T-helper 9 cell (primary cell): ENCODE measurements around the gene FBXO42.
A peak's percentile ranks its signal among the peaks of the same experiment; 100 is the strongest.
"Not testable (repeated sequence)": the region's sequence is repeated elsewhere in the genome, so short reads cannot be mapped to it uniquely, and the experiment has no call there.

ENCODE experiments used
- DNase-seq: peaks from one replicate; pipeline ENCODE4 v3.0.0-alpha.2; 2020

The FBXO42 gene

GRCh38 chr1:16215882-16216753 lies 136.2 kb downstream of the FBXO42 start:
- DNase-seq = peak; percentile 49

GRCh38 chr1:16215240-16215639 lies 137.0 kb downstream of the FBXO42 start:
- not testable (repeated sequence) for DNase-seq

DNA sequence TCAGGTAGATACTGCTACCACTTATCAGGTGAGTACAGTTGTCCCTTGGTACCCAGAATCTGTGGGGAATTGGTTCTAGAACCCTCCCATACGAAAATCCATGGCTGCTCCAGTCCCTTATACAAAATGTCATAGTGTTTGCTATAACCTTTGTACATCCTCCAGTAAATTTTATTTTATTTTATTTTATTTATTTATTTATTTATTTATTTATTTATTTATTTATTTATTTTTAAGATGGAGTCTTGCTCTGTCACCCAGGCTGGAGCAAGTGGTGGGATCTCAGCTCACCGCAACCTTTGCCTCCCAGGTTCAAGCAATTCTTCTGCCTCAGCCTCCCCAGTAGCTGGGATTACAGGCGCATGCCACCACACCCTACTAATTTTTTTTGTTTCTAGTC lies 138.7 kb downstream of the FBXO42 start:
- DNase-seq = not testable (repeated sequence)

DNA sequence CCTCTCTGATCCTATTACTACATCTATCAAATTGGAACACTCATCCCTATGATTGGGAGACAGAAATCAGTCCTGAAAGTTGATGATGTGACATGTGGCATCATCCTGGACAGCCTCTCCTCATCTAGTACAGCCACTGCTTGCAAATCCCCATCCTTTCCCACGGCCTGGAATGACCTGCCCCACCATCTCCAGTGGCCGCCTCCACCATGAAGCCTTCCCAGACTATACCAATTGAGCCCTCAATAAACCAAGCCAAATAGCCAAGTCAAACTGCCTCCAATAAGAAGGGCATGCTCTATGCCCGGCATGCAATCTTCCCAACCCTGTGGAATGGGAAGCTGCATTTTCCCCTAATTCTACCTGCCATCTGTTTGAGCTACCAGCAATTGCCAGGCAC lies 139.3 kb downstream of the FBXO42 start:
- no peak for DNase-seq

- DNase-seq = no peak
Measured at GRCh38 chr1:16212251-16212961, 139.9 kb downstream of the FBXO42 start, which contains the start of gene ARHGEF19. TSS of gene ARHGEF19 (minus strand) at chr1:16212652. CDS start at chr1:16209054, 3,598 bp downstream.

GRCh38 chr1:16211824-16212223 lies 140.5 kb downstream of the FBXO42 start:
- no peak for DNase-seq

DNA sequence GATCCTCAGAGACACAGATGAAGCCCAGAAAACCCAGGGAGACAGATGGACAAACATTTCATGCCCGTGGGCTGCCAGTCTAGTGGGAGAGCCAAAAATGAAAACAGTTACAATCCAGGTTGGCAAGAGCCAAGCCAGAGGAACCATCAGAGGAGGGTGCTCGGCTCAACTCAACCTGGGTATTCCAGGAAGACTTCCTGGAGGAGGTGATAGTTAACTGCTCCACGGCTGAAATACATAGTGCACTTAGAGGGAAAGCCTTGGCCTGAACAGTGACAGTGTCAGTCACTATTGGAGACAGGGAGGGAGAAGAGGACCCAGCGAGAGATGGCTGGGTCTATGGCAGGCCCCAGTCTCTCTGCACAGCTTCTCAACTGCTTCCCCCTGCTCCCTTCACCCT lies 141.7 kb downstream of the FBXO42 start:
- DNase-seq = no peak

DNA sequence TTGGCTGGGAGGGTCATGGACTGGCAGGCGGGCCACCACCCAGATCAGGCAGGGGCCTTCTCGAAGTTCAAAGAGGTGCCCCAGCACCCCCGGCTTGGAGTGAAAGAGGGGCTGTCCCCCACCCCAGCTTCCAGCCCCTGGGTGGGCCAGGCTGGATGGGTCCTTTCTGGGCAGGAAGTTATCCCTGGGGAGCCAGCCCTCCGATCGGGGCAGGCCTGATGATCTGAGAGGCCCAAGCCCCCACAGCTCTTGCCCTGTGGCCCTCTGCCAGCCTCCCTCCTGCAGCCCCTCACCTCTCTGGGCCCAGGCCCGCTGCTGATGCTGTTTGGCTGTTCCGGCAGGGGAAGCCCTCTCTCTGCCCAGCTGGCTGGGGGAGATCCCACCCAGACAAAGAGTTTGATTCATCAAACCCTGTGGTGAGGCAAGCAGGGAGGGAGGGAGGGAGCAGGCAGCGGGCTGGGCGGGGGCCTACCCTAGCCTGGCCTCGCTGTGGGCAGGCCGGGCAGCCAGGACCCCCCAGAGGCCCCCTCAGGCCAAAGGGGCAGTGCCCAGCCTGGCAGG lies 142.4 kb downstream of the FBXO42 start:
- DNase-seq = no peak

DNA sequence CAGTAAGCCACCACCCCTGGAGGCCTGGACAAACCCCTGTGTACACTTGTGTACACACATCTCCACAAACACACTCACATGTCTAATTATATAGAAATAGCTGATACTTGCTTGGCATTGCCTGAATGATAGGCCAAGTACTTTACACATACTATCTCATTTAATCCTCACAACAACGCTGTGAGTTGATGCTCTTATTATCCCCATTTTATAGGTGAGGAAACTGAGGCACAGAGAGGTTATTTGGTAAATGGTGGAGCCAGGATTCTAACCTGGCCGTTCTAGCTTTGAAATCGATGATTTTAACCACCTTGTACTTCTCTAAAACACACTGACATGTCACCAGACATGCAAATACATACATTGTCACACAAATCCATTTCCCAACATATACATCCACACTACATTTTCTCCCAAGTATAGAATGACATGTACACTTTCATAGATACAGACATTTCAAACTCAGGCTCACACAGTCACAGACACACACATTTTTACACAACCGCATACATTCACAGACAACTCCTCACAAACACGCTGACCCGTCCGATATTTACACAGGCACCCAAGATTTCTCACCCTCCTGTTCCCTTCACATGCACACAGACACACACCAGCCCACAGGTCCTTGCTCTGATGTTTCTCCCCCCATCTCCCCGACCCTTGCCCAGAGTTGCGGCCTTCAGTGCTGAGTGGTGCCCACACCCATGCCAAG lies 143.0 kb downstream of the FBXO42 start:
- DNase-seq = no peak

DNA sequence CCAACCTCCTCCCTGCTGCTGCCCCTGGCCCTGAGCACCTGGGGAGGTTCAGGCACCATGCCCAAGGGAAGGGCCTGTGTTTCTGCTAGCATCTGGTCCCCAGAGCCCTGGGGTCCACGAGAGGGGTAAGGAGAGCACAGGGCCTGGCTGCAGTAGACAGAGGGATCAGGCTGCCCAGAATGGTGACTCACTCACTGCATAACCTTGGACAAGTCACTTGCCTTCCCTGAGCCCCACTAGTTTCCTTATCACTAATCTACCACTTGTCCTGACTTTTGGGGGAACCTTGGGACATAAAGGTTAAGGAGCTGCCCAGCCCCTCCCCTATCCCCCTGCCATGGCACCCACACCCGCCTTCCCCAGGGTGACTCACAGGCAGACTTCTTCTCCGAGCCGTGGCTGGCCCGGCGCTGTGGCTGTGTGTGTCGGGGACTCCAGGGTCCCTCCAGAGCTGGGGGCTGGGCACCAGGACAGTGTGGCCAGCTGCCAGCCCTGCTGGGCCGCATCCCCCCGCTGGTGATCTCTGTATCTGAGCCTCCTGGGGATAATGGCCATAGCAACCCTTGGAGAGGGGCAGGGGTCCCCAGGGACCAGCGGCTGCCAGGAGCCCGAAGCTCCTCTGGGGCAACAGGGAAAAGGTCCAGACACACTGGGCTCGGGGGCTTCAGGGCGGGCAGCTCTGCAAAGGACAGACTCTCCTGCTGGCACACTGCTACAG lies 143.9 kb downstream of the FBXO42 start:
- no peak for DNase-seq

DNA sequence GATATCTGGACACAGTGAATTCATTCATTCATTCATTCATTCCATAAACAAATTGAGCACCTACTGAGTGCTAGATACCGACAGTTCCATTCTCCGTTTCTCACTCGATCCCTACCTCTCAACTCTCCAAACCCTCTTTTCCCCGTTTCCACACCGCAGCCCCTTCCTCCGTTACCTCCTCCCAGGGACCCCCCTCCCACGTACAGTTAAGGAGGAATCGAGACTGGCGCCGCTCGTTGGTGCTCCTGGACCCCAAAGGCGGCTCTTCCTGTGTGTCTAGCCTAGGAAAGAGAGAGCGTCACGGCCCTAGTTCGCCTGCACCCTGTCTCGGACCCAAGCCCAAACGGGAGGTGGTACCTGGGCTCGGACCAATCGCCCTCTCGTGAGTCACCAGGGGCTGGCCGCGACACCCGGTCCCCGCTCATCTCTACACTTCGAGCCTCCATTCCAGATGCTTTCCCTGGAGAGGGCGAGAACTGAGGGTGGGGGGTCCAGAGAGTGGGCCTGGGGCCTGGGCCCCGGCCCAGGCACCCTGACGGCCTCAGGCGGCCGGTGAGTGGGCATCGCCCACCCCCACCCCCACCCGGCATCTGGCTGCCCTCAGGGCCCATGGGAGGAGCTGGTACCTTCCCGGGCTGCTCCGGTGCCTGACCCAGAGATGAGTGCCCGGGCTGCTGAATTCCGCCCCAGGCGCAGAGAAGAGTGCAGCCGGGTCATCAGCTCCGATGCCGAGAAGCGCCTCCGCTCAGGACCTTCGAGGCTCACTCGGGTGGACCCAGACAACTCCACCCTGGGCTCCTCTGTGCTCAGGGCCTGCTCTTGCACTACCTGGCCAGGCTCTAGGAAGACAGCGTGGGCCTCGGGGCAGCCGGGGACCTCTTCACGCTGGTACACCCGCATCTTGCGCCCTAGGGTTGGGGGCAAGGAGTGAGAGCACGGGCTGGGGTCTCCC lies 144.7 kb downstream of the FBXO42 start:
- DNase-seq = no peak

GRCh38 chr1:16206547-16207317 lies 145.5 kb downstream of the FBXO42 start:
- peak; percentile 89 for DNase-seq

DNA sequence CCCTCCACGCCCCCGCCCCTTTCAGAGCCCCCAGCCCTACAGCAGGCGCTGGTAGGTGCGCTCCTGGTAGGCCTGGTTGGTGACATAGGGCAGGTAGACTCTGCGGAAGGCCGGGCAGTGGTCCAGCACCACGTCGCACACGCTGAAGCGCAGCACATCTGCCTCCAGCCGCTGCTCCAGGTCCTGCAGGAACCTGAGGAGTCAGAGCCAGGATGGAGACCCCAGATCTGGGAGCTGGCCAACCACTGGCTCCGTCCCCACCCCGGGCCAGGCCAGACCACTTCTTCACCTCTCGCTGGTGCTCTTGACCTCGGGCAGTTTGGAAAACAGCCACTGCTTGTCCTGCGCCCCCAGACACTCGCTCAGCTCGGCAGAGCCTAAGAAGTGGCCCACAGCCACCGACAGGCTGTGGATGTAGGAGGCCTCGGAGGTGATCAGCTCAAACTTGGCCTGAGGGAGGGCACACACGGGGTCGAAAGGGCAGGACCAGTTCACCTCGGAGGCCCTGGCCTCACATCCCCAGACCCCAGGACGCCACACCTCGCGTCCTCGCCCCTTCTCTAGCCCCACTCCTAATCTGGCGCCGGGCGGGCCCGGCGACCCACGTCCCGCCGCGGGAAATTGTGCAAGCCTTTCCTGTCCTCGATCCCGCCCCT lies 146.3 kb downstream of the FBXO42 start:
- DNase-seq = no peak

GRCh38 chr1:16205334-16205671 lies 147.0 kb downstream of the FBXO42 start:
- no peak for DNase-seq

DNA sequence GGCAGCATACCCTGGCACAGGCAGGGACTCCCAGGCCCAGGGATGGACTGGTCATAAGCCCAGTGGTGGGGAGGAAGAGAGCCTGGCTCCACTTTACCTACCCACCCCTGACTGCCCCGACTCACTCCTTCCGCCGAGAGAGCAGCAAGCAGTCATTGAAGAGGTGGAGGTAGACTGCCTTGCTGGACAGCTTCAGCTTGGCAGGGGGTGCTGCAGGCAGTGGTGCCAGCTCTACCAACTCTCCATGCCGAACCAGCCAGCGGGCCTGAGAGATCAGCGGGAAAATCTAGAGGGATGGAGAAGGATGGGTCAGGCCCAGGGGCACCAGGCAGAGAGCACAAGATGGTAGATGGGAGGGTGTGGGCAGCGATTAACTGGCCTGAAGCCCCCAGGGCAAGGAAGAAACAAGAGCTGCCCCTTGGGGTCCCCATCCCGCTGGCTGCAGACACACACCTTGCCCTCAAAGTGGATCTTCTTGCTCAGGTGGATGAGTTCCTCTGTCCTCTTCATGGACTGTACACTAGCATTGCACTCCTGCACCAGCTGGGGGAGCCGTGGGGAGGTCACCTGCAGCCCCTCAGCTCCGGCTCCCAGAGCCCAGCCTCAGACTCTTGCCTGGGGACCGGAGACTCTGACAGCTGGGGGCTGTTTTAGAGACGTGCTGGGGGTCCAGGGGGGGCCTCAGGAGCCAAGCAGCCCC lies 147.5 kb downstream of the FBXO42 start:
- DNase-seq = no peak

DNA sequence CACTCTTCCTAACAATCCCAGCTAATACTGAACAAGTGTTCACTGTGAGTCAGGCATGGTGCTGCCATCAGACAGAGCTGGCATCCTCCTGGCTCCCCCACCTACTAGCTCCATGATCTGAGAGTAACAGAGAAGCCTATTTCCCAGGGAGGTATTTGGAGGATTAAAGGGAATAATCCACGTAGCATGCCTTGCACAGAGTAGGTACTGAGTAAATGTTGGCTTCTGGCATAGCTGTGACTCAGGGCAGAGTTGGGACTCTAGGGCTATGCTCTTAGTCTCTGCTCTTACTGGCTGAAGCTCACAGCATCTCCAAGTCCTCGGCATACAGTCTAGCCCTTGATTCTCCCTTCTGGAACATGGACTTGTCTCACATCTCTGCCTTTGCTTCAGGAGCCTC lies 148.1 kb downstream of the FBXO42 start:
- no peak for DNase-seq

- no peak for DNase-seq
Measured at GRCh38 chr1:16203550-16203949, 148.7 kb downstream of the FBXO42 start.

GRCh38 chr1:16202281-16203210 lies 149.7 kb downstream of the FBXO42 start:
- DNase-seq = no peak
